Keratinocyte (primary cell): ENCODE measurements around the gene CCDC66.

Source experiments
- CTCF ChIP-seq, 3 experiments: IDR thresholded peaks in 1 of 3; conservative IDR thresholded peaks in 1 of 3; optimal IDR thresholded peaks in 1 of 3; 2 replicates in 2 of 3; 3 replicates in 1 of 3; pipeline versions ENCODE3 to v1.5.1; 2011; ENCODE audit warnings: low read length in 3 of 3, mild to moderate bottlenecking in 3 of 3, moderate library complexity in 2 of 3, control low read depth in 1 of 3, inconsistent platforms in 1 of 3; ENCODE audit not compliant: insufficient read depth in 2 of 3; ENCODE audit errors: extremely low read depth in 1 of 3
- EZH2 ChIP-seq: IDR thresholded peaks from one replicate; pipeline ENCODE4 v1.6.1; 2012; ENCODE audit warnings: inconsistent platforms, mild to moderate bottlenecking, low read length, moderate library complexity

GRCh38 chr3:56654460-56654859, 97.5 kb downstream of the CCDC66 start:
- TF ChIP-seq CTCF (optimal IDR thresholded peaks at IDR 0.05 in 1 of 3, IDR thresholded peaks at IDR 0.05 in 1 of 3, conservative IDR thresholded peaks at IDR 0.05 in 1 of 3; ENCODE audit: extremely low read depth in 1 of 3, insufficient read depth in 2 of 3, low read length in 3 of 3), result no peak
- no peak for TF ChIP-seq EZH2
